ENCODE measurements around the gene ACBD3. TPM values are rescaled to one million over a fixed set of nuclear protein-coding genes. Genes with fewer than 3 reads are reported as not detected.

ACBD3 gene
- polyA plus RNA-seq, 1 of the 3 experiments (the other 2 are of a cell fraction): 17.8 TPM

DNA sequence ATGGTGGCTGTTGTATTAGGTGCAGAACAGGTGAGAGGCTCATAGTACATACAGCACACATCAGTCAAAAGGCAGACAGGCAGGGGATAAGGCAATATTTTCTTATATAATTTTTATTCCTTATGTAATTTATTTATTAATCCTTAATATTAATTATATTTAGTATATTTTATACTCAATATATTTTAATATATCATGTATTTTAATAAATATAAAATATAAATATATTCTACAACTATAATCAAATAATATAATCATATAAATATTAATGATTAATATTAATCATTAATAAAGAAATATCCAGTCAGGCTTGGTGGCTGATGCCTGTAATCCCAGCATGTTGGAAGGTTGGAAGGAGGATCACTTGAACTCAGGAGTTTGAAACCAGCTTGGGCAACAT, 17.7 kb upstream of the ACBD3 start:
- Histone ChIP-seq H3K4me3 (ENCODE audit: low read depth in 2 of 2, low read length in 1 of 2) (no peak overlapping the region), H4K20me1 (ENCODE audit: insufficient read depth) (no peaks in the 10 kb centered on the region), H3K9me2 (no peaks in the 10 kb centered on the region), H2AFZ (ENCODE audit: low read depth) (no peak overlapping the region), H3K4me1 (ENCODE audit: control insufficient read depth in 1 of 2, insufficient read depth in 2 of 2, low read depth in 1 of 2, low read length in 1 of 2) (no peaks in the 10 kb centered on the region), H3K27ac (ENCODE audit: low read depth in 2 of 2, low read length in 1 of 2) (no peak overlapping the region), H3K27me3 (ENCODE audit: insufficient read depth) (no peaks in the 10 kb centered on the region; the same call in 1 of the 2 replicates), H3K4me2 (no peak overlapping the region), H3K36me3 (replicated peaks in 1 of 2; ENCODE audit: control insufficient read depth in 1 of 2, insufficient read depth in 2 of 2, low read length in 1 of 2) (no peaks in the 10 kb centered on the region), H3F3A (replicated peaks; ENCODE audit: insufficient read depth) (peaks cover 2% of the 10 kb centered on the region), H3K9me3 (no peaks in the 10 kb centered on the region), H3K79me2 (ENCODE audit: insufficient read depth) (no peaks in the 10 kb centered on the region), H3K9ac (no peak overlapping the region)
- DNase-seq: no peak
- TF ChIP-seq TAF1 (IDR thresholded peaks at IDR 0.05; ENCODE audit: borderline replicate concordance, low read depth, low read length): no peak
- TF ChIP-seq, protein P1, sequence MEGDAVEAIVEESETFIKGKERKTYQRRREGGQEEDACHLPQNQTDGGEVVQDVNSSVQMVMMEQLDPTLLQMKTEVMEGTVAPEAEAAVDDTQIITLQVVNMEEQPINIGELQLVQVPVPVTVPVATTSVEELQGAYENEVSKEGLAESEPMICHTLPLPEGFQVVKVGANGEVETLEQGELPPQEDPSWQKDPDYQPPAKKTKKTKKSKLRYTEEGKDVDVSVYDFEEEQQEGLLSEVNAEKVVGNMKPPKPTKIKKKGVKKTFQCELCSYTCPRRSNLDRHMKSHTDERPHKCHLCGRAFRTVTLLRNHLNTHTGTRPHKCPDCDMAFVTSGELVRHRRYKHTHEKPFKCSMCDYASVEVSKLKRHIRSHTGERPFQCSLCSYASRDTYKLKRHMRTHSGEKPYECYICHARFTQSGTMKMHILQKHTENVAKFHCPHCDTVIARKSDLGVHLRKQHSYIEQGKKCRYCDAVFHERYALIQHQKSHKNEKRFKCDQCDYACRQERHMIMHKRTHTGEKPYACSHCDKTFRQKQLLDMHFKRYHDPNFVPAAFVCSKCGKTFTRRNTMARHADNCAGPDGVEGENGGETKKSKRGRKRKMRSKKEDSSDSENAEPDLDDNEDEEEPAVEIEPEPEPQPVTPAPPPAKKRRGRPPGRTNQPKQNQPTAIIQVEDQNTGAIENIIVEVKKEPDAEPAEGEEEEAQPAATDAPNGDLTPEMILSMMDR (IDR thresholded peaks at IDR 0.05): no peak
- no peak for TF ChIP-seq IRF3 (IDR thresholded peaks at IDR 0.05; ENCODE audit: low read depth, low read length)
- no peak for TF ChIP-seq MXI1 (IDR thresholded peaks at IDR 0.05; ENCODE audit: low read depth, low read length)
- TF ChIP-seq FOXM1 (IDR thresholded peaks at IDR 0.05; ENCODE audit: low read depth): no peak
- TF ChIP-seq, protein P2, sequence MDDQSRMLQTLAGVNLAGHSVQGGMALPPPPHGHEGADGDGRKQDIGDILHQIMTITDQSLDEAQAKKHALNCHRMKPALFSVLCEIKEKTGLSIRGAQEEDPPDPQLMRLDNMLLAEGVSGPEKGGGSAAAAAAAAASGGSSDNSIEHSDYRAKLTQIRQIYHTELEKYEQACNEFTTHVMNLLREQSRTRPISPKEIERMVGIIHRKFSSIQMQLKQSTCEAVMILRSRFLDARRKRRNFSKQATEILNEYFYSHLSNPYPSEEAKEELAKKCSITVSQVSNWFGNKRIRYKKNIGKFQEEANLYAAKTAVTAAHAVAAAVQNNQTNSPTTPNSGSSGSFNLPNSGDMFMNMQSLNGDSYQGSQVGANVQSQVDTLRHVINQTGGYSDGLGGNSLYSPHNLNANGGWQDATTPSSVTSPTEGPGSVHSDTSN (IDR thresholded peaks at IDR 0.05): no peak
- TF ChIP-seq MAX (IDR thresholded peaks at IDR 0.05; ENCODE audit: low read depth): no peak
- no peak for TF ChIP-seq JUND (IDR thresholded peaks at IDR 0.05)
- no peak for TF ChIP-seq RXRA (IDR thresholded peaks at IDR 0.05; ENCODE audit: borderline replicate concordance, low read depth)
- no peak for TF ChIP-seq RCOR1 (IDR thresholded peaks at IDR 0.05; ENCODE audit: low read length)
- no peak for TF ChIP-seq GATA2 (CRISPR knock-in tag; IDR thresholded peaks at IDR 0.05)
- ChIA-PET CTCF (interaction anchor here (0.8 to 0.9 kb wide), 2 partner anchors 79 to 129 kb away, joined by 3 to 5 read pairs; no protein-coding TSS in a partner anchor), POLR2A (no interaction called here)

DNA sequence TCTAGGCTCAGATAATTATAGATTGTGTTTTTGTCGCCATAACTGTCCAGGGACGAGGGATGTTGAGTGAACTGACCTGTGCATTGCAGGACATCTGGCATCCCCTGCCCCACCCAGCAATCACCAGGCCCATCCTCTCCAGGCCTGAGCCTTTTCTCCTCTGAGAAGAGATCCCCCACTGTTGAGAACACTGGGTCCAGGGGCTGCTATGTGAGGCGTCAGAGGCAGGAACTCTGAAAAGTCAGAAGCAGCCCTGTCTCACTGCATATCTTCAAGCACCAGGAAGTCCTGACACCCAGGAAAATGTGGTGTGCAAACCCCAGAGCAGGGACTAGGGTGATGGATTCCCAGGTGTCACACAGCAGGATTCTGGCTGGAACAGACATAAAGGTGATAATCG, 17.1 kb upstream of the ACBD3 start:
- TF ChIP-seq NFIC (IDR thresholded peaks at IDR 0.05; ENCODE audit: borderline replicate concordance) (no peak), REST (IDR thresholded peaks at IDR 0.05; ENCODE audit: low read depth, low read length) (no peak), RXRA (IDR thresholded peaks at IDR 0.05; ENCODE audit: borderline replicate concordance, low read depth) (no peak)
- TF ChIP-seq, protein P3, sequence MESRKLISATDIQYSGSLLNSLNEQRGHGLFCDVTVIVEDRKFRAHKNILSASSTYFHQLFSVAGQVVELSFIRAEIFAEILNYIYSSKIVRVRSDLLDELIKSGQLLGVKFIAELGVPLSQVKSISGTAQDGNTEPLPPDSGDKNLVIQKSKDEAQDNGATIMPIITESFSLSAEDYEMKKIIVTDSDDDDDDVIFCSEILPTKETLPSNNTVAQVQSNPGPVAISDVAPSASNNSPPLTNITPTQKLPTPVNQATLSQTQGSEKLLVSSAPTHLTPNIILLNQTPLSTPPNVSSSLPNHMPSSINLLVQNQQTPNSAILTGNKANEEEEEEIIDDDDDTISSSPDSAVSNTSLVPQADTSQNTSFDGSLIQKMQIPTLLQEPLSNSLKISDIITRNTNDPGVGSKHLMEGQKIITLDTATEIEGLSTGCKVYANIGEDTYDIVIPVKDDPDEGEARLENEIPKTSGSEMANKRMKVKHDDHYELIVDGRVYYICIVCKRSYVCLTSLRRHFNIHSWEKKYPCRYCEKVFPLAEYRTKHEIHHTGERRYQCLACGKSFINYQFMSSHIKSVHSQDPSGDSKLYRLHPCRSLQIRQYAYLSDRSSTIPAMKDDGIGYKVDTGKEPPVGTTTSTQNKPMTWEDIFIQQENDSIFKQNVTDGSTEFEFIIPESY (IDR thresholded peaks at IDR 0.05; ENCODE audit: borderline replicate concordance, low read depth): no peak
- TF ChIP-seq, protein P2 (IDR thresholded peaks at IDR 0.05): no peak
- no peak for DNase-seq
- no peaks in the 10 kb centered on the region for H4K20me1 ChIP-seq (ENCODE audit: insufficient read depth)
- H3K27ac ChIP-seq (ENCODE audit: low read depth in 2 of 2, low read length in 1 of 2): no peak overlapping the region
- ChIA-PET POLR2A (no interaction called here), CTCF (interaction anchor here (0.9 to 7.7 kb wide), 2 partner anchors 80 to 944 kb away, joined by 3 to 126 read pairs; no protein-coding TSS in a partner anchor)
- no peak overlapping the region for H2AFZ ChIP-seq (ENCODE audit: low read depth)
- H3K4me1 ChIP-seq (ENCODE audit: control insufficient read depth in 1 of 2, insufficient read depth in 2 of 2, low read depth in 1 of 2, low read length in 1 of 2): no peaks in the 10 kb centered on the region
- no peaks in the 10 kb centered on the region for H3K36me3 ChIP-seq (replicated peaks in 1 of 2; ENCODE audit: control insufficient read depth in 1 of 2, insufficient read depth in 2 of 2, low read length in 1 of 2)
- H3F3A ChIP-seq (replicated peaks; ENCODE audit: insufficient read depth): peaks cover 2% of the 10 kb centered on the region
- H3K79me2 ChIP-seq (ENCODE audit: insufficient read depth): no peaks in the 10 kb centered on the region
- H3K9ac ChIP-seq: no peak overlapping the region
- H3K4me3 ChIP-seq (ENCODE audit: low read depth in 2 of 2, low read length in 1 of 2): no peak overlapping the region
- H3K27me3 ChIP-seq (ENCODE audit: insufficient read depth): no peaks in the 10 kb centered on the region; the same call in 1 of the 2 replicates
- H3K9me2 ChIP-seq: no peaks in the 10 kb centered on the region
- H3K9me3 ChIP-seq: no peaks in the 10 kb centered on the region
- H3K4me2 ChIP-seq: no peak overlapping the region
- WGBS (ENCODE audit: low lambda C conversion rate): 81% methylated on average over 4 of the region's 4 CpGs
